Neuronal stem cell (in vitro differentiated cells): ENCODE measurements around the gene OPRD1.

Experiments used
- DNase-seq: peaks from one replicate; pipeline ENCODE4 v3.0.0-alpha.2; 2013; ENCODE audit warnings: low spot score
- H2AFZ ChIP-seq: one replicate; pipeline ENCODE4 v1.6.1; 2013; ENCODE audit warnings: mild to moderate bottlenecking, low read length, inconsistent platforms
- H2AK5ac ChIP-seq: 2 replicates; pipeline ENCODE4 v1.6.1; 2013; ENCODE audit warnings: low read depth, mild to moderate bottlenecking, inconsistent platforms, low read length, moderate library complexity, mixed read lengths
- H2BK120ac ChIP-seq: 2 replicates; pipeline ENCODE4 v1.6.1; 2013; ENCODE audit warnings: low read depth, mild to moderate bottlenecking, inconsistent platforms, low read length, moderate library complexity, mixed read lengths
- H2BK12ac ChIP-seq: one replicate; pipeline ENCODE4 v1.6.1; 2013; ENCODE audit warnings: low read length, inconsistent platforms
- H2BK15ac ChIP-seq: 2 replicates; pipeline ENCODE4 v1.6.1; 2013; ENCODE audit warnings: mild to moderate bottlenecking, low read length, inconsistent platforms, mixed read lengths
- H2BK5ac ChIP-seq: one replicate; pipeline ENCODE4 v1.6.1; 2013; ENCODE audit warnings: inconsistent platforms, mild to moderate bottlenecking, low read length, moderate library complexity
- H3K14ac ChIP-seq: one replicate; pipeline ENCODE4 v1.6.1; 2013; ENCODE audit warnings: low read length, inconsistent platforms
- H3K18ac ChIP-seq: 2 replicates; pipeline ENCODE4 v1.6.1; 2013; ENCODE audit warnings: low read length, inconsistent platforms
- H3K23ac ChIP-seq: 2 replicates; pipeline ENCODE4 v1.6.1; 2013; ENCODE audit warnings: low read depth, mild to moderate bottlenecking, mixed read lengths, low read length, inconsistent platforms; ENCODE audit not compliant: poor library complexity
- H3K27ac ChIP-seq: replicated peaks from 3 replicates; pipeline ENCODE4 v1.5.1; 2013; ENCODE audit warnings: low read length, inconsistent platforms
- H3K27me3 ChIP-seq, 3 experiments: 2 replicates each; pipeline ENCODE4 v1.6.1; 2013; ENCODE audit warnings: low read length in 3 of 3, mild to moderate bottlenecking in 2 of 3, inconsistent platforms in 1 of 3, low read depth in 1 of 3, mixed read lengths in 1 of 3, moderate library complexity in 1 of 3; ENCODE audit not compliant: control insufficient read depth in 3 of 3, insufficient read depth in 3 of 3
- H3K36me3 ChIP-seq, 2 donors: replicated peaks in 1 of 2; 2 replicates each; pipeline ENCODE4 v1.6.1; 2013; ENCODE audit warnings: low read length in 2 of 2; ENCODE audit not compliant: control insufficient read depth in 2 of 2, insufficient read depth in 2 of 2
- H3K4ac ChIP-seq: 2 replicates; pipeline ENCODE4 v1.6.1; 2013; ENCODE audit warnings: inconsistent platforms, mild to moderate bottlenecking, low read length, moderate library complexity
- H3K4me1 ChIP-seq, 2 donors: 1 replicate in 1 of 2; 2 replicates in 1 of 2; pipeline ENCODE4 v1.6.1; 2013; ENCODE audit warnings: low read length in 2 of 2, low read depth in 1 of 2; ENCODE audit not compliant: control insufficient read depth in 2 of 2, insufficient read depth in 1 of 2
- H3K4me2 ChIP-seq: one replicate; pipeline ENCODE4 v1.6.1; 2013; ENCODE audit warnings: mild to moderate bottlenecking, low read length, inconsistent platforms; ENCODE audit not compliant: insufficient read depth, poor library complexity, severe bottlenecking
- H3K4me3 ChIP-seq, 2 donors: 2 replicates each; pipeline ENCODE4 v1.5.1; 2013; ENCODE audit warnings: low read length in 2 of 2, mild to moderate bottlenecking in 2 of 2, inconsistent platforms in 1 of 2, moderate library complexity in 1 of 2
- H3K79me1 ChIP-seq: one replicate; pipeline ENCODE4 v1.6.1; 2013; ENCODE audit warnings: low read depth, mild to moderate bottlenecking, inconsistent platforms, low read length, moderate library complexity
- H3K9ac ChIP-seq: one replicate; pipeline ENCODE4 v1.6.1; 2013; ENCODE audit warnings: mild to moderate bottlenecking, low read depth, low read length, inconsistent platforms; ENCODE audit not compliant: poor library complexity
- H3K9me3 ChIP-seq, 2 donors: replicated peaks in 1 of 2; 2 replicates each; pipeline versions ENCODE3 to v1.6.1; 2013; ENCODE audit warnings: low read length in 2 of 2, mild to moderate bottlenecking in 2 of 2, inconsistent platforms in 1 of 2, low read depth in 1 of 2, mixed read lengths in 1 of 2, moderate library complexity in 1 of 2; ENCODE audit not compliant: control insufficient read depth in 2 of 2, insufficient read depth in 1 of 2
- H4K8ac ChIP-seq: one replicate; pipeline ENCODE4 v1.6.1; 2013; ENCODE audit warnings: low read depth, mild to moderate bottlenecking, inconsistent platforms, low read length, moderate library complexity
- H4K91ac ChIP-seq: one replicate; pipeline ENCODE4 v1.6.1; 2013; ENCODE audit warnings: low read length, low read depth, mild to moderate bottlenecking, inconsistent platforms; ENCODE audit not compliant: poor library complexity
- WGBS, 2 donors: extraction: QIAGEN DNeasy Blood & Tissue Kit; methylation state at CpG; one replicate each; pipeline ENCODE4 v1.1.7; 2013; ENCODE audit warnings: missing lambda C conversion rate in 2 of 2, mixed read lengths in 1 of 2; ENCODE audit not compliant: insufficient read length in 2 of 2, insufficient replicate concordance in 1 of 2; ENCODE audit errors: extremely low coverage in 2 of 2; 5-methylcytosine and 5-hydroxymethylcytosine counted together

The OPRD1 gene

DNA sequence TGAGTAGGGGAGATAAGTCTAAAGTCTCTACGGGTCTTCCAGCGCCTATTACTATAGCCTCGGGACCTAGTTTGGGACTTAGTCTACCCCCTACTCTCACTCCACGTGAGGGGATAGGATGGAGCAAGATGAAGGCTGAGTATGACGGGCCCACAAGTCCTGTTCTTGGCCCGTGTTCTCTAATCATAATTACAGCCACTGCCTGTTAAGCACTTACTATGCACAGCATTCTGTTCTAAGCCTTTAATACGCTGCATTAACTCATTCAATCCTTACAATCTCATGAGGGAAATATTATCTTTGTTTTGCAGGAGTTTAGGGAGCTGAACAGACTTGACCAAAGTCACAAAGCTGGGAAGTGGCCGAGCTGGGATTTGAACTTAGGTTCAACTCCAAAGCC, 78.5 kb downstream of the OPRD1 start:
- H3K36me3 ChIP-seq, result no peaks in the 10 kb centered on the region
- no peak overlapping the region for H3K9ac ChIP-seq
- H3K27me3 ChIP-seq, result peaks cover 0 to 37% (median 13%) of the 10 kb centered on the region in 3 experiments
- H3K79me1 ChIP-seq, result no peaks in the 10 kb centered on the region
- H2AFZ ChIP-seq, result no peak overlapping the region
- H3K23ac ChIP-seq, result no peak overlapping the region
- no peak overlapping the region for H3K4me2 ChIP-seq
- H2AK5ac ChIP-seq, result no peak overlapping the region
- H3K4me1 ChIP-seq, result peaks cover 5% of the 10 kb centered on the region in 2 donors
- no peak overlapping the region for H3K18ac ChIP-seq
- no peaks in the 10 kb centered on the region for H3K9me3 ChIP-seq
- no peak overlapping the region for H4K91ac ChIP-seq
- no peak for DNase-seq
- no peak overlapping the region for H4K8ac ChIP-seq
- H2BK120ac ChIP-seq, result no peak overlapping the region
- no peak overlapping the region for H3K4ac ChIP-seq
- WGBS, 2 donors, result no CpG with 5 or more reads among the region's 8 CpGs
- no peak overlapping the region for H3K27ac ChIP-seq
- H2BK15ac ChIP-seq, result no peak overlapping the region
- no peak overlapping the region for H3K14ac ChIP-seq
- H3K4me3 ChIP-seq, result no peak overlapping the region
- H2BK12ac ChIP-seq, result no peak overlapping the region
- no peak overlapping the region for H2BK5ac ChIP-seq

DNA sequence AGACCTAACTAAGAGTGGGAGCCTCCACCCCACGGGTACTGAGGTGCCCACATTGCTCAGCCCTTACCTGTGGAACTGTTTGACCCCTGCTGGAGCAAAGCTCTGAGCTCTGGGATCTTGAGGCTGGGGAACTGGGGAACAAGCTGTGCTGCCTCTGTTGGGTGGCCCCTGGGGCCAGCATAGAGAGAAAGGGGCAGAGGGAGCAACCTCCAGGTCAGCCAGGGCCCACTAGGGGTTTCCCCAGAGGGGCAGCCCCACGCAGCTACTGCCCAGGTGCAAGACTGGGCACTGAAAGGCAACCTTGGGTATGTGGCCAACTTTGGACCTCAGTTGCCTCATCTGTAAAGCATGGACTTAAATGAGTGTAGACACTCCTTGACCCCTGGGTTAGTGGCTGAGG, 78.9 kb downstream of the OPRD1 start:
- WGBS, 2 donors, result no CpG with 5 or more reads among the region's 2 CpGs
- no peak overlapping the region for H3K27ac ChIP-seq
- H3K14ac ChIP-seq, result no peak overlapping the region

DNA sequence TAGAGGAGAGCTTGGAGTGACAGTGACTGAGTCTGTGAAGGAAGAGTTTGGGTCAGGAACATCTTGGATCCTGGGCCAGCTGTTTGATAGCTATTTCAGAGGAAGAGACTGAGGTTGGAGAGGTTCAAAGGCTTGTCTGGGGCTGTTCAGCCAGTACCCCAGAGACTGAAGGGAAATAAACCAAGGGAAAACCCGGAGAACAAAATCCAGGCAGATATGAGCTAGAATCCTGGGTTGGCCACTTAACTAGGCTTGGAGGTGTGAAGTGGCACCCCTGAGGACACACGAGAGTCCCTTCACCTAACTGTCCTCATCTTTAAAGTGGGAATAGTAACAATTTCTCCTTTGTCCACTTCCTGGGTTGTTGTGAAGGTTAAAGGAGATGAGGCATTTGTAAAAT, 79.3 kb downstream of the OPRD1 start:
- Histone ChIP-seq H2AK5ac (no peak overlapping the region), H3K4ac (no peak overlapping the region), H3K27me3 (peaks cover 0 to 33% (median 13%) of the 10 kb centered on the region in 3 experiments), H3K79me1 (no peaks in the 10 kb centered on the region), H3K9me3 (no peaks in the 10 kb centered on the region), H2AFZ (no peak overlapping the region), H3K23ac (no peak overlapping the region), H4K8ac (no peak overlapping the region), H2BK120ac (no peak overlapping the region), H3K27ac (no peak overlapping the region), H3K4me1 (peaks cover 4 to 5% of the 10 kb centered on the region in 2 donors), H3K4me3 (no peak overlapping the region), H3K4me2 (no peak overlapping the region), H2BK12ac (no peak overlapping the region), H3K14ac (no peak overlapping the region), H2BK5ac (no peak overlapping the region), H3K36me3 (no peaks in the 10 kb centered on the region), H4K91ac (no peak overlapping the region), H3K9ac (no peak overlapping the region), H2BK15ac (no peak overlapping the region), H3K18ac (no peak overlapping the region)
- DNase-seq, result no peak
- WGBS, 2 donors, result no CpG with 5 or more reads among the region's 2 CpGs

More for the DNA sequence above, 78.9 kb downstream of the OPRD1 start:
- H3K18ac ChIP-seq, result no peak overlapping the region
- no peak overlapping the region for H2BK15ac ChIP-seq
- H4K8ac ChIP-seq, result no peak overlapping the region
- no peaks in the 10 kb centered on the region for H3K9me3 ChIP-seq
- H3K4ac ChIP-seq, result no peak overlapping the region
- H3K4me3 ChIP-seq, result no peak overlapping the region
- peaks cover 0 to 37% (median 13%) of the 10 kb centered on the region in 3 experiments for H3K27me3 ChIP-seq
- H3K23ac ChIP-seq, result no peak overlapping the region
- no peak overlapping the region for H2AFZ ChIP-seq
- no peak overlapping the region for H3K9ac ChIP-seq
- DNase-seq, result no peak
- H3K36me3 ChIP-seq, result no peaks in the 10 kb centered on the region
- no peak overlapping the region for H4K91ac ChIP-seq
- no peak overlapping the region for H2AK5ac ChIP-seq
- H2BK5ac ChIP-seq, result no peak overlapping the region
- no peak overlapping the region for H2BK12ac ChIP-seq
- H3K4me2 ChIP-seq, result no peak overlapping the region
- no peaks in the 10 kb centered on the region for H3K79me1 ChIP-seq
- peaks cover 4 to 5% of the 10 kb centered on the region in 2 donors for H3K4me1 ChIP-seq
- no peak overlapping the region for H2BK120ac ChIP-seq

DNA sequence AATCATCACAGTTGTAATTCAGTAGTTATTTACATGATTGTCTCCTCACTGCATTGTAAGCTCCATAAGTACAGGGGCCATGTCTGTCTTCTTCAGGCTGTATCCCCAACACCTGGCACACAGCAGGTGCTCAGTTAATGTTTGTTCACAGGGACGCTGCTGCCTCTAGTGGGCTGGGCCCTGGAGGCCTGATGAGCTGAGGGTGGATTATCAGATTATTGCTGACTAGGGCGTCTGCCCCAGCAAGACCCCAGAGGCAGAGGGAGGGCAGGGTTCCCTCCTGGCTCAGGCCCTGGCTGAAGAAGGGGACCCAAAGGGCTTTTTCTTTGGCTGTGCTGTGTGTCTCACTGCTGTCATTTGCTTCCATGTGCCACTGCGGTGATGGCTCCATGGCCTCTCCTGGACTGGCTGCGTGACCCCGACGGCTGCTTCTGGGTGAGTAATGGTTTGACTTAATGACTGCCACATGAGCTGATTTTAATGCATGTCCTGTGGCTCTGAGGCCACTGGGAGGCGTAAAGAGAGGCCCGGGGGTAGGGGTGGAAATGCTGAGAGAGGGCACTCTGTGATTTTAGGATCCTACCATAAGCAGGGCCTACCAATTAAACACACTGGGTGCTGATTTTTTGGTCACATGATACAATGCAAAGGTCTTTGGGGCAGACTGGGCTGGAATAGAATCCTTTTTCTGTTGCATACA, 81.6 kb downstream of the OPRD1 start:
- no peak for DNase-seq
- no peak overlapping the region for H2BK15ac ChIP-seq
- no peaks in the 10 kb centered on the region for H3K79me1 ChIP-seq
- H3K14ac ChIP-seq, result no peak overlapping the region
- no peak overlapping the region for H2AK5ac ChIP-seq
- no peak overlapping the region for H2AFZ ChIP-seq
- H2BK5ac ChIP-seq, result no peak overlapping the region
- H3K23ac ChIP-seq, result no peak overlapping the region
- no CpG with 5 or more reads among the region's 8 CpGs for WGBS, 2 donors
- H3K9ac ChIP-seq, result no peak overlapping the region
- H2BK12ac ChIP-seq, result no peak overlapping the region
- no peak overlapping the region for H4K8ac ChIP-seq
- no peak overlapping the region for H3K4ac ChIP-seq
- H4K91ac ChIP-seq, result no peak overlapping the region
- H3K4me1 ChIP-seq, result no peaks in the 10 kb centered on the region
- H3K9me3 ChIP-seq, result no peaks in the 10 kb centered on the region
- no peak overlapping the region for H3K4me2 ChIP-seq
- no peak overlapping the region for H2BK120ac ChIP-seq
- peaks cover 0 to 24% (median 0%) of the 10 kb centered on the region in 3 experiments for H3K27me3 ChIP-seq
- H3K18ac ChIP-seq, result no peak overlapping the region
- H3K4me3 ChIP-seq, result no peak overlapping the region
- no peak overlapping the region for H3K27ac ChIP-seq
- no peaks in the 10 kb centered on the region for H3K36me3 ChIP-seq
